HG02588 (cell line): ENCODE results near the gene LITAFD.
"Not testable (repeated sequence)": the region's sequence is repeated elsewhere in the genome, so short reads cannot be mapped to it uniquely, and the experiment has no call there.

Source experiments
- ATAC-seq: cut with Tn5 transposase; IDR thresholded peaks from one replicate; pipeline ENCODE4 v1.9.1; 2021; ENCODE audit warnings: mild to moderate bottlenecking, moderate library complexity; ENCODE audit not compliant: unreplicated experiment

LITAFD gene

GRCh38 chr16:8882041-8882617 lies at the start of gene LITAFD:
TSS of gene LITAFD (plus strand) at chr16:8882351. CDS start at chr16:8884356, 2,005 bp downstream.
- no peak for ATAC-seq

- ATAC-seq: no peak
These were observed 49.4 kb upstream of the LITAFD start for GRCh38 chr16:8832717-8833105.

DNA sequence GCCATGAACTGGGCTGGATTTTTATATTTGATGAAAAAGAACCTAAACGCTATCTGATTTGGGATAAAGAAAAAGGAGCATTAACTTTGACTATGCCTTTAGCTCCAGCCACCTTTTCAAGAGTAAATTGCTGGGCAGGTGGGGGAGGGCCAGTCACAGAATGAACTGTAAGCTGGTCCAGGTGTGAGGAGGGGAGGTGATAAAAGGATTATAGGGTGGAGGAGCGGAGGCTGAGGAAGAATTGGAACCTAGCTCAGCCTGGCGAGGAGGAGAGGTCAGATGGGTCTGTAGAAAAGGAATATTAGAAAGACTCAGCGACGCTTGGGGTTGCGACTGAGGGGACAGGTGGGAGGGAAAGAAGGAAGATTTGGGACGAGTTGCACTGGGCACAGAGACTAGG lies 45.4 kb upstream of the LITAFD start:
- ATAC-seq: not testable (repeated sequence)

DNA sequence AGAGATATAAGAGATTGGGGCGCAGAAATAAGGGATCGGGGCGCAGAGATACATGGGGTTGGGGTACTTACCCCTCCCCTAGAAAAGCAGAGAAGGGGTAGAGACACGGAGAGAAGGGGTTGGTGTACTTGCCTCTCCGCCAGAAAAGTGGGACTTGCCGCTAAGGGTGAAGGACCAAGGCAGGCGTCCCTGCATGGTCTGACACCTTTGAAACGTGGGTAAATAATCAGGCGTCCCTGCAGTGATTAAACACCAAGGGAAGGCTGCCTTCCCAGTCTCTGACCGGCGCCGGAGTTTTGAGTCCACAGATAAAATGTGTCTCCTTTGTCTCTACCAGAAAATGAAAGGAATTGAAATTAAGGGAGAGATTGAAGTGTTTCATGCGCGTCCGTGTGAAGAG lies 44.6 kb upstream of the LITAFD start:
- not testable (repeated sequence) for ATAC-seq

- not testable (repeated sequence) for ATAC-seq
These were observed 40.1 kb upstream of the LITAFD start for GRCh38 chr16:8842016-8842415.

DNA sequence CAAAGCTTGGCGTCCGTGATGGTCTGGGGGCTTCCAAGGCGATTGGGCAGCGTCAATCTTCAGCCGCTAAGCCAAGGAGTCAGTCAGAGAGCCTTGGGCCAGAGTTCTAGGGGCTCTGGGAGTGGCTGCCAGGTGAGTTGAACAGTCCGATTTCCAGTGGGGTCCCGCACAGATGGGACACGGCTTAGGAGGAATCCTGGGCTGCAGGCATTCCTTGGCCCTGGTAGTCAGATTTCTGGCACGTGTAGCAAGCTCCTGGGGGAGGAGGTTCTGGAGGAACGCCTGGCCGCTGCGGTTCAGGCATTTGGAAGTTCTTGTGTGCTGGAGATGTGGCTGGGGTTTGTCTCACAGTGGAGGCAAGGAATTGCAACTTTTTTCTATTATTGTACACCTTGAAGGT lies 38.9 kb upstream of the LITAFD start:
- not testable (repeated sequence) for ATAC-seq

GRCh38 chr16:8845699-8846298 lies 36.4 kb upstream of the LITAFD start:
- ATAC-seq: no peak

GRCh38 chr16:8846401-8846932 lies 35.7 kb upstream of the LITAFD start:
- ATAC-seq: no peak

- ATAC-seq: no peak
These were observed 35.0 kb upstream of the LITAFD start for GRCh38 chr16:8847145-8847544.

- no peak for ATAC-seq
These were observed 34.5 kb upstream of the LITAFD start for GRCh38 chr16:8847623-8848022.

GRCh38 chr16:8848231-8848938 lies 33.8 kb upstream of the LITAFD start:
- no peak for ATAC-seq

- no peak for ATAC-seq
These were observed 33.2 kb upstream of the LITAFD start for GRCh38 chr16:8848939-8849391.

DNA sequence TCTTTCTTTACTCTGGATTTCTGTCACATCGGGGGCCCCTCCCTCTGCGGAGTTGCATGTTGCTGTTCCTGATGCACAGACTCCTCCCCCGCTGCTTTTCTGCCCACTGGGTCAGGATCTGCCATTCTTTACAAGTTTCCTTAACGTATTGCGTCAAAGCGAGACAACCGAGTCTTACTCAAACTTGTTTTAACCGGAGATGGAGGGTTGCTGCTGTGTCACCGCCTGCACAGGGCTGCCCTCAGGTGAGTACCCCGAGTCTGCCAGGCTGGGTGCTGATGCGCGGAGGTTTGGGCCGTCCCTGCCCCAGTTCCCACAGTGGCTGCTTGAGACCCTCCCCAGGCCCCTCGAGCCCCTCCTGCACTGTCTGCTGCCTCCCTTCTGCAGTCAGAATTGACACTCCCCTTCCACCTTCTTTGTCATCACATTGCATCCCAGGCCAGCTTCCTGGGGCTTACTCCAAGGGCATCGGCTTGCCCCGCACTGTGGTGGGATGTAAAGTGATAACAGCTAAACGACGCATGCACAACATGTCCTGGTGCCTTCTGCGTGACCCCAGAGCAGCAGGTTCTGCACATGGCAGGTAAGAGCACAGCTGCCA lies 32.6 kb upstream of the LITAFD start:
- ATAC-seq: no peak

GRCh38 chr16:8850279-8850885 lies 31.8 kb upstream of the LITAFD start:
- ATAC-seq: no peak

- no peak for ATAC-seq
These were observed 30.3 kb upstream of the LITAFD start for GRCh38 chr16:8851761-8852403.

GRCh38 chr16:8852534-8852933 lies 29.6 kb upstream of the LITAFD start:
- no peak for ATAC-seq

- no peak for ATAC-seq
These were observed 29.0 kb upstream of the LITAFD start for GRCh38 chr16:8853150-8853549.

DNA sequence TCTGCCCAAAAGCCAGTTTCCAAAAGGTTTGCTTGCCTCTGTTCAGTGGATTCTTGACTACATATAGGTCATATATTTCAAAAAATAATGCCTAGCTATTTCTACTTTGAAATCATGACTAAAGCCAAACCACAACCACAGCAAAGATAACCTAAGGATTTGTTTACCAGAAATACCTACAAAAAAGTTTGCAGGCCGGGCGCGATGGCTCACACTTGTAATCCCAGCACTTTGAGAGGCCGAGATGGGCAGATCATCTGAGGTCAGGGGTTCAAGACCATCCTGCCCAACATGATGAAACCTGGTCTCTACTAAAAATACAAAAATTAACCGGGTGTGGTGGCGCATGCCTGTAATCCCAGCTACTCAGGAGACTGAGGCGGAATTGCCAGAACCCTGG lies 28.5 kb upstream of the LITAFD start:
- no peak for ATAC-seq

GRCh38 chr16:8854298-8854948 lies 27.7 kb upstream of the LITAFD start:
- no peak for ATAC-seq
